Measurements from ENCODE around the gene C3.
"Not testable (repeated sequence)": the region's sequence is repeated elsewhere in the genome, so short reads cannot be mapped to it uniquely, and the experiment has no call there.

C3 gene

GRCh38 chr19:6720369-6721137 lies at the start of gene C3:
Gene C3 (minus strand): TSS chr19:6720650. CDS start chr19:6720589, 61 bp downstream.
- DNase-seq = peak; percentile 93

GRCh38 chr19:6769006-6769619 lies 48.7 kb upstream of the C3 start:
- DNase-seq = peak; percentile 70

- DNase-seq = no peak
Measured at GRCh38 chr19:6768236-6768785, 47.9 kb upstream of the C3 start.

GRCh38 chr19:6767357-6768235 lies 47.1 kb upstream of the C3 start, which contains the start of gene SH2D3A:
Gene SH2D3A (minus strand): TSS chr19:6767435. CDS start chr19:6763748, 3,687 bp downstream.
- DNase-seq = peak; percentile 95

- DNase-seq = no peak
Measured at GRCh38 chr19:6767081-6767356, 46.6 kb upstream of the C3 start.

- no peak for DNase-seq
Measured at GRCh38 chr19:6766357-6767080, 46.1 kb upstream of the C3 start.

GRCh38 chr19:6765738-6766356 lies 45.4 kb upstream of the C3 start:
- DNase-seq = no peak

- not testable (repeated sequence) for DNase-seq
Measured at GRCh38 chr19:6762253-6762797, 41.9 kb upstream of the C3 start.

- DNase-seq = no peak
Measured at GRCh38 chr19:6761053-6761676, 40.7 kb upstream of the C3 start.

- DNase-seq = no peak
Measured at GRCh38 chr19:6760606-6761005, 40.2 kb upstream of the C3 start.

GRCh38 chr19:6754653-6755463 lies 34.4 kb upstream of the C3 start:
- no peak for DNase-seq

- no peak for DNase-seq
Measured at GRCh38 chr19:6754136-6754535, 33.7 kb upstream of the C3 start.

GRCh38 chr19:6753178-6754031 lies 33.0 kb upstream of the C3 start:
- peak; percentile 82 for DNase-seq

GRCh38 chr19:6752256-6753177 lies 32.1 kb upstream of the C3 start:
- DNase-seq = no peak

GRCh38 chr19:6751189-6751588 lies 30.7 kb upstream of the C3 start:
- DNase-seq = no peak

GRCh38 chr19:6750062-6750461 lies 29.6 kb upstream of the C3 start:
- no peak for DNase-seq

GRCh38 chr19:6748543-6748942 lies 28.1 kb upstream of the C3 start:
- not testable (repeated sequence) for DNase-seq

- no peak for DNase-seq
Measured at GRCh38 chr19:6745965-6746364, 25.5 kb upstream of the C3 start.
